GM19452 (cell line): ENCODE data around the gene CAPN5.

Experiments used
- ATAC-seq: cut with Tn5 transposase; IDR thresholded peaks from one replicate; pipeline ENCODE4 v1.9.1; 2021; ENCODE audit not compliant: unreplicated experiment

The CAPN5 gene

GRCh38 chr11:77129069-77129841, 62.5 kb downstream of the CAPN5 start:
- ATAC-seq = no peak

GRCh38 chr11:77129842-77130756, 63.3 kb downstream of the CAPN5 start:
- ATAC-seq = no peak

- ATAC-seq = no peak
Measured at GRCh38 chr11:77130763-77131513, 64.2 kb downstream of the CAPN5 start.

- ATAC-seq = no peak
Measured at GRCh38 chr11:77131560-77131959, 64.8 kb downstream of the CAPN5 start.

GRCh38 chr11:77135069-77135468, 68.3 kb downstream of the CAPN5 start:
- no peak for ATAC-seq

GRCh38 chr11:77136074-77136473, 69.3 kb downstream of the CAPN5 start:
- no peak for ATAC-seq

- no peak for ATAC-seq
Measured at GRCh38 chr11:77136784-77137420, 70.1 kb downstream of the CAPN5 start.

- no peak for ATAC-seq
Measured at GRCh38 chr11:77137421-77137820, 70.7 kb downstream of the CAPN5 start.

- no peak for ATAC-seq
Measured at GRCh38 chr11:77138106-77138649, 71.4 kb downstream of the CAPN5 start.

GRCh38 chr11:77139201-77139600, 72.4 kb downstream of the CAPN5 start:
- ATAC-seq = no peak

GRCh38 chr11:77140231-77140851, 73.6 kb downstream of the CAPN5 start:
- no peak for ATAC-seq

GRCh38 chr11:77141034-77141433, 74.3 kb downstream of the CAPN5 start:
- ATAC-seq = no peak

- ATAC-seq = no peak
Measured at GRCh38 chr11:77141475-77141874, 74.7 kb downstream of the CAPN5 start.

GRCh38 chr11:77142091-77142975, 75.6 kb downstream of the CAPN5 start:
- no peak for ATAC-seq

- no peak for ATAC-seq
Measured at GRCh38 chr11:77143405-77144020, 76.7 kb downstream of the CAPN5 start.

- no peak for ATAC-seq
Measured at GRCh38 chr11:77144196-77144856, 77.6 kb downstream of the CAPN5 start.

GRCh38 chr11:77144857-77145428, 78.2 kb downstream of the CAPN5 start:
- no peak for ATAC-seq
